K562 treated with DMSO at 1 percent for 24 hours (cell line): Measurements from ENCODE around the gene BTBD6. TPM values are rescaled to one million over a fixed set of nuclear protein-coding genes. Genes with fewer than 3 reads are reported as not detected.

Experiments
- total RNA-seq: library from RNA; unstranded; fragments of 300-600 nt; gene quantifications from 2 replicates; pipeline ENCODE4 v1.2.3, GENCODE V29; 2022; ENCODE audit warnings: low read depth; ENCODE audit not compliant: insufficient read depth

The BTBD6 gene
- total RNA-seq, result not detected in 2 replicates

GRCh38 chr14:105248368-105249181, at the start of gene BTBD6:
Gene BTBD6 (plus strand): TSS chr14:105248533. CDS start chr14:105248712, 179 bp downstream.

Other genes with a start within 250 kb of the BTBD6 start
- gene CDCA4, start 227.4 kb upstream of the BTBD6 start, total RNA-seq, result 41.0 and 44.4 TPM in 2 replicates
- gene GPR132, start 183.1 kb upstream of the BTBD6 start, total RNA-seq, result 2.7 and 3.0 TPM in 2 replicates
- gene JAG2, start 79.8 kb upstream of the BTBD6 start, total RNA-seq, result 10.1 and 11.9 TPM in 2 replicates
- 31.7 and 38.6 TPM in 2 replicates for gene NUDT14, start 67.2 kb upstream of the BTBD6 start, total RNA-seq
- gene BRF1, start 52.5 kb downstream of the BTBD6 start, total RNA-seq, result 33.4 and 35.6 TPM in 2 replicates
- gene PACS2, start 66.2 kb downstream of the BTBD6 start, total RNA-seq, result 26.2 and 33.9 TPM in 2 replicates
- gene TEX22, start 150.0 kb downstream of the BTBD6 start, total RNA-seq, result 0.72 and 1.2 TPM in 2 replicates
- 52.9 and 65.7 TPM in 2 replicates for gene MTA1, start 171.3 kb downstream of the BTBD6 start, total RNA-seq
- gene CRIP2, start 226.3 kb downstream of the BTBD6 start, total RNA-seq, result 2.7 and 6.1 TPM in 2 replicates
- not detected in 2 replicates for gene CRIP1, start 238.4 kb downstream of the BTBD6 start, total RNA-seq
- gene TEDC1, start 242.7 kb downstream of the BTBD6 start, total RNA-seq, result 35.6 and 38.7 TPM in 2 replicates